Measurements from ENCODE around the gene HOPX.

DNA sequence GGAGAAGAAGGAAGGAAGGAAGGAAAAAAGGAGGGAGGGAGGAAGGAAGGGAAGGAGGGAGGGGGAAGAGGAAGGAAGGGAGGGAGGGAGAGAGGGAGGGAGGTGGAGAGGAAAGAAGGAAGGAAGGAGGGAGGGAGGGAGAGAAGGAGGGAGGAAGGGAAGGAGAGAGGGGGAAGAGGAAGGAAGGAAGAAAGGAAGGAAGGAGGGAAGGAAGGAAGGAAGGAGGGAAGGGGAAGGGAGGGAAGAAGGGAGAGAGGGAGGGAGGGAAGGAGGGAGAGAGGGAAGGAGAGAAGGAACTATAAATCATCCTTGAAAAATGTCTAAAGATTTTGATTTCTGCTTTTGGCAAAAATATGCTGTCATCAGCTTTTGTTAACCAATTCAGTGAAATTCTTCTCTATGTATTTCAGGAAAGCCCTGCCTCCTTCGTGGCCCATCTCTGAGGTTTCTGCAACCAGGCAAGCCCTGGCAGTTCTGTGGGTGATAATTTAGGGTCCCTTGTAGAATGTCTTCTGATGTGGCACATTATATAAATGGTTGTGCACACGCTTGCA is 7.1 kb upstream of the HOPX start:
- TF ChIP-seq, protein P1, sequence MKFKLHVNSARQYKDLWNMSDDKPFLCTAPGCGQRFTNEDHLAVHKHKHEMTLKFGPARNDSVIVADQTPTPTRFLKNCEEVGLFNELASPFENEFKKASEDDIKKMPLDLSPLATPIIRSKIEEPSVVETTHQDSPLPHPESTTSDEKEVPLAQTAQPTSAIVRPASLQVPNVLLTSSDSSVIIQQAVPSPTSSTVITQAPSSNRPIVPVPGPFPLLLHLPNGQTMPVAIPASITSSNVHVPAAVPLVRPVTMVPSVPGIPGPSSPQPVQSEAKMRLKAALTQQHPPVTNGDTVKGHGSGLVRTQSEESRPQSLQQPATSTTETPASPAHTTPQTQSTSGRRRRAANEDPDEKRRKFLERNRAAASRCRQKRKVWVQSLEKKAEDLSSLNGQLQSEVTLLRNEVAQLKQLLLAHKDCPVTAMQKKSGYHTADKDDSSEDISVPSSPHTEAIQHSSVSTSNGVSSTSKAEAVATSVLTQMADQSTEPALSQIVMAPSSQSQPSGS (CRISPR knock-in tag; IDR thresholded peaks at IDR 0.05; ENCODE audit: borderline replicate concordance, low read depth) = no peak
- TF ChIP-seq, protein P2, sequence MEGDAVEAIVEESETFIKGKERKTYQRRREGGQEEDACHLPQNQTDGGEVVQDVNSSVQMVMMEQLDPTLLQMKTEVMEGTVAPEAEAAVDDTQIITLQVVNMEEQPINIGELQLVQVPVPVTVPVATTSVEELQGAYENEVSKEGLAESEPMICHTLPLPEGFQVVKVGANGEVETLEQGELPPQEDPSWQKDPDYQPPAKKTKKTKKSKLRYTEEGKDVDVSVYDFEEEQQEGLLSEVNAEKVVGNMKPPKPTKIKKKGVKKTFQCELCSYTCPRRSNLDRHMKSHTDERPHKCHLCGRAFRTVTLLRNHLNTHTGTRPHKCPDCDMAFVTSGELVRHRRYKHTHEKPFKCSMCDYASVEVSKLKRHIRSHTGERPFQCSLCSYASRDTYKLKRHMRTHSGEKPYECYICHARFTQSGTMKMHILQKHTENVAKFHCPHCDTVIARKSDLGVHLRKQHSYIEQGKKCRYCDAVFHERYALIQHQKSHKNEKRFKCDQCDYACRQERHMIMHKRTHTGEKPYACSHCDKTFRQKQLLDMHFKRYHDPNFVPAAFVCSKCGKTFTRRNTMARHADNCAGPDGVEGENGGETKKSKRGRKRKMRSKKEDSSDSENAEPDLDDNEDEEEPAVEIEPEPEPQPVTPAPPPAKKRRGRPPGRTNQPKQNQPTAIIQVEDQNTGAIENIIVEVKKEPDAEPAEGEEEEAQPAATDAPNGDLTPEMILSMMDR (IDR thresholded peaks at IDR 0.05) = no peak
- TF ChIP-seq, protein P3, sequence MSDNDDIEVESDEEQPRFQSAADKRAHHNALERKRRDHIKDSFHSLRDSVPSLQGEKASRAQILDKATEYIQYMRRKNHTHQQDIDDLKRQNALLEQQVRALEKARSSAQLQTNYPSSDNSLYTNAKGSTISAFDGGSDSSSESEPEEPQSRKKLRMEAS (CRISPR knock-in tag; IDR thresholded peaks at IDR 0.05) = no peak
- TF ChIP-seq ATF1 (CRISPR knock-in tag; IDR thresholded peaks at IDR 0.05) (no peak), ZNF138 (CRISPR knock-in tag; conservative IDR thresholded peaks at IDR 0.05) (no peak), FOXJ3 (CRISPR knock-in tag; IDR thresholded peaks at IDR 0.05; ENCODE audit: borderline replicate concordance) (no peak)

Data from WTC11 (cell line).